Activated CD8-positive, alpha-beta memory T cell treated with anti-CD3 and anti-CD28 coated beads, Interleukin-2, amount 50 U/mL, for 4 hours (primary cell): ENCODE data around the gene IRS1.
A peak's percentile ranks its signal among the peaks of the same experiment; 100 is the strongest.
"Not testable (repeated sequence)": the region's sequence is repeated elsewhere in the genome, so short reads cannot be mapped to it uniquely, and the experiment has no call there.

Experiments
- DNase-seq: peaks from one replicate; pipeline ENCODE4 v3.0.0-alpha.2; 2020

The IRS1 gene

GRCh38 chr2:226799211-226799975 lies at the start of gene IRS1:
TSS of gene IRS1 (minus strand) at chr2:226799820. CDS start at chr2:226798738, 1,082 bp downstream.
- peak; percentile 68 for DNase-seq

GRCh38 chr2:226849349-226849748 lies 49.7 kb upstream of the IRS1 start:
- no peak for DNase-seq

GRCh38 chr2:226847511-226847910 lies 47.9 kb upstream of the IRS1 start:
- DNase-seq = no peak

- no peak for DNase-seq
Observed at GRCh38 chr2:226847090-226847489, 47.5 kb upstream of the IRS1 start.

- DNase-seq = no peak
Observed at GRCh38 chr2:226845386-226846116, 45.9 kb upstream of the IRS1 start.

GRCh38 chr2:226843001-226843400 lies 43.4 kb upstream of the IRS1 start:
- DNase-seq = not testable (repeated sequence)

- no peak for DNase-seq
Observed at GRCh38 chr2:226839951-226840350, 40.3 kb upstream of the IRS1 start.

GRCh38 chr2:226839161-226839560 lies 39.5 kb upstream of the IRS1 start:
- DNase-seq = no peak

GRCh38 chr2:226838722-226839121 lies 39.1 kb upstream of the IRS1 start:
- no peak for DNase-seq

GRCh38 chr2:226837787-226838603 lies 38.4 kb upstream of the IRS1 start:
- DNase-seq = no peak

- no peak for DNase-seq
Observed at GRCh38 chr2:226837334-226837733, 37.7 kb upstream of the IRS1 start.

GRCh38 chr2:226836548-226836885 lies 36.9 kb upstream of the IRS1 start:
- no peak for DNase-seq

GRCh38 chr2:226835796-226836547 lies 36.4 kb upstream of the IRS1 start, which contains the start of gene RHBDD1:
TSS of gene RHBDD1 (plus strand) at chr2:226836054. CDS start at chr2:226864694, 28,640 bp downstream.
- peak; percentile 95 for DNase-seq

GRCh38 chr2:226835420-226835795 lies 35.8 kb upstream of the IRS1 start:
- no peak for DNase-seq

GRCh38 chr2:226834880-226835279 lies 35.3 kb upstream of the IRS1 start:
- not testable (repeated sequence) for DNase-seq

GRCh38 chr2:226832061-226832460 lies 32.4 kb upstream of the IRS1 start:
- DNase-seq = no peak

- no peak for DNase-seq
Observed at GRCh38 chr2:226831266-226831665, 31.6 kb upstream of the IRS1 start.

GRCh38 chr2:226829721-226830631 lies 30.4 kb upstream of the IRS1 start:
- DNase-seq = no peak

GRCh38 chr2:226828191-226828590 lies 28.6 kb upstream of the IRS1 start:
- DNase-seq = no peak

- no peak for DNase-seq
Observed at GRCh38 chr2:226825056-226825455, 25.4 kb upstream of the IRS1 start.

- no peak for DNase-seq
Observed at GRCh38 chr2:226818930-226819329, 19.3 kb upstream of the IRS1 start.
